GM06990 (cell line): ENCODE results near the gene NPC1.
A peak's percentile ranks its signal among the peaks of the same experiment; 100 is the strongest.

Source experiments
- DNase-seq: peaks from one replicate; pipeline ENCODE4 v3.0.0-alpha.2; 2011; ENCODE audit not compliant: insufficient read length; ENCODE audit errors: extremely low read depth
- H3K27me3 ChIP-seq: replicated peaks from 2 replicates; pipeline ENCODE4 v1.6.0; 2011; ENCODE audit warnings: low read length; ENCODE audit not compliant: control insufficient read depth, insufficient read depth
- H3K36me3 ChIP-seq: 2 replicates; pipeline ENCODE4 v1.5.1; 2011; ENCODE audit warnings: low read length; ENCODE audit not compliant: control insufficient read depth, insufficient read depth
- H3K4me3 ChIP-seq: replicated peaks from 2 replicates; pipeline ENCODE4 v1.5.1; 2011; ENCODE audit warnings: low read depth, mild to moderate bottlenecking, control low read depth, low read length
- TF ChIP-seq, protein P1 (sequence below): IDR thresholded peaks from 2 replicates; pipeline ENCODE4 v1.5.1; 2011; ENCODE audit warnings: low read length, control low read depth, mild to moderate bottlenecking, inconsistent platforms; ENCODE audit not compliant: insufficient read depth, poor library complexity, severe bottlenecking

Gene NPC1

DNA sequence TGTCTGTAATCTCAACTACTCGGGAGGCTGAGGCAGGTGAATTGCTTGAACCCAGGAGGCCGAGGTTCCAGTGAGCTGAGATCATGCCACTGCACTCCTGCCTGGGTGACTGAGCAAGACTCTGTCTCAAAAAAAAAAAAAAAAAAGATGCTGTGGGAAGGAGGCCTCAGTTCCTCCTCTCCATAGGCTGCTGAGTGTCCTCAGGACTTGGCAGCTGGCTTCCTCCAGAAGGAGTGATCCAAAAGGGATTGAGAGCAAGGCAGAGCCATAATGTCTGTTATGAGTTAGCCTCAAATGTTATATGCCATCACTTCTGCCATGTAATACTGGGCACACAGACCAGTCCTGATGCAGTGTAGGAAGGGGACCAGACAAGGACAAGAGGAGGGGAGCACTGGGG is 6.6 kb upstream of the NPC1 start:
- Histone ChIP-seq H3K4me3 (no peak overlapping the region), H3K27me3 (no peaks in the 10 kb centered on the region; the same call in 1 of the 2 replicates), H3K36me3 (no peaks in the 10 kb centered on the region)
- TF ChIP-seq, protein P1, sequence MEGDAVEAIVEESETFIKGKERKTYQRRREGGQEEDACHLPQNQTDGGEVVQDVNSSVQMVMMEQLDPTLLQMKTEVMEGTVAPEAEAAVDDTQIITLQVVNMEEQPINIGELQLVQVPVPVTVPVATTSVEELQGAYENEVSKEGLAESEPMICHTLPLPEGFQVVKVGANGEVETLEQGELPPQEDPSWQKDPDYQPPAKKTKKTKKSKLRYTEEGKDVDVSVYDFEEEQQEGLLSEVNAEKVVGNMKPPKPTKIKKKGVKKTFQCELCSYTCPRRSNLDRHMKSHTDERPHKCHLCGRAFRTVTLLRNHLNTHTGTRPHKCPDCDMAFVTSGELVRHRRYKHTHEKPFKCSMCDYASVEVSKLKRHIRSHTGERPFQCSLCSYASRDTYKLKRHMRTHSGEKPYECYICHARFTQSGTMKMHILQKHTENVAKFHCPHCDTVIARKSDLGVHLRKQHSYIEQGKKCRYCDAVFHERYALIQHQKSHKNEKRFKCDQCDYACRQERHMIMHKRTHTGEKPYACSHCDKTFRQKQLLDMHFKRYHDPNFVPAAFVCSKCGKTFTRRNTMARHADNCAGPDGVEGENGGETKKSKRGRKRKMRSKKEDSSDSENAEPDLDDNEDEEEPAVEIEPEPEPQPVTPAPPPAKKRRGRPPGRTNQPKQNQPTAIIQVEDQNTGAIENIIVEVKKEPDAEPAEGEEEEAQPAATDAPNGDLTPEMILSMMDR: no peak
- no peak for DNase-seq

DNA sequence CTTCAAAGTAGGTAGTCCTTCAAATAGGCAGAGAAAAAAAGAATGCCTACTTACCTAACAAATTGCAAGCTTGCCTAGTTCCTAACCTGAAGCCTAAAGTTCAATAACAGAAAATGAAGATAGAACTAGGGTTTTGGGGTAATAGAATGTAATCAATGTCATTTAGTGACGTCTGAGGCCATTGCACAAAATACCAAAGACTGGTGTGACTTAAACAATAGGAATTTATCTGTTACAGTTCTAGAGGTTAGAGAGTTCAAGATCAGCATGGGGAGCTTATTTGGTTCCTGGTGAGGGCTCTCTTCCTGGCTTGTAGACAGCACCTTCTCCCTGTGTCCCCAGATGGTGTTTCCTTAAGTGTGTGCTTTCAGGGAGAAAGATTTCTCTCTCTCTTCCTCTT is 4.7 kb upstream of the NPC1 start:
- TF ChIP-seq, protein P1: no peak
- no peaks in the 10 kb centered on the region for H3K36me3 ChIP-seq
- no peak for DNase-seq
- H3K27me3 ChIP-seq: no peaks in the 10 kb centered on the region; the same call in 1 of the 2 replicates
- no peak overlapping the region for H3K4me3 ChIP-seq

DNA sequence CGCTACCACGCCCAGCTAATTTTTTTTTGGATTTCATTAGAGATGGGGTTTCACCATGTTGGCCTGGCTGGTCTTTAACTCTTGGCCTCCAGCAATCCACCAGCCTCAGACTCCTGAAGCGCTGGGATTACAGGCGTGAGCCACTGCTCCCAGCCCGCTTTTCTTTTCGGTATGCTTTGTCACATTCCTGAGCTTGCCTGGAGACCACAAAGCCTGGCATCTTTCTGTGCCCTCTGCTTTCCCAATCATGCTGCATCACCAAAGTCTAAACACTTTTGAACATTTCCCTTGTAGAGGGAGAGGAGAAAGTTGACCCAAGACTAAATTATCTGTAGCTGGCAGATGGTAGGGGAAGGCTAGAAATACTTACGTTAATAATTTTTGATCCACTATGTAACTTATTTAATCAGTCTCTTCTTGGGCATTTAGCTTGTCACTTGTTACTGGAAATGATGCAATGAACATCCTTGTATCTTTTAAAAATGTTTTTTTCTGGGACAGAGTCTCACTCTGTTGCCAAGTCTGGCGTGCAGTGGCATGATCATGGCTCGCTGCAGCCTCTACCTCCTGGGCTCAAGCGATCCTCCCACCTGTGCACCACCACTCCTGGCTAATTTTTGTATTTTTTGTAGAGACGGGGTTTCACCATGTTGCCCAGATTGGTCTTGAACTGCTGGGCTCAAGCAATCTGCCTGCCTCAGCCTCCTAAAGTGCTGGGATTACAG is 2.7 kb upstream of the NPC1 start:
- Histone ChIP-seq H3K36me3 (no peaks in the 10 kb centered on the region), H3K27me3 (no peaks in the 10 kb centered on the region; the same call in 1 of the 2 replicates), H3K4me3 (no peak overlapping the region)
- TF ChIP-seq, protein P1: no peak
- no peak for DNase-seq

DNA sequence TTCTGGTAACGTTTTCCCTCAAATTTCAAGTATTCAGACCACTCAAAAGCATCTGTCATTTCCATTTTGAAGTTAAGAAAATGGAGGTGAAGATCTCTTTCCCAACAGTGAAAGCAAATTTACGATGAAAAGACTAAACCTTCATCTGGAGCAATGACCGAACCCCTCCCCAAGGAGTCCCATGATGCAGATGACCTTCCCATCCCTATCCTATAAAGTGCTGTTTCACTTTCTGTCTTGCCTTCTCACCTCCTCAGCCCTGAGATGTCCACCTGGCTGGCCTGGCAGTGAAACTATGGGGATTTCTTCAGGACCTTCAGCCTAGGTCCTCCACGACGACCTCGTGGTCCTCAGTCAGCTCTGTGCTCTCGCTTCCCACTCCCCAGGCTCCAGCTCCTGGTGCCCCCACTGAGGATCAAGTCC is 925 bp upstream of the NPC1 start:
- Histone ChIP-seq H3K4me3 (peak overlapping the region; percentile 41), H3K36me3 (no peaks in the 10 kb centered on the region; the same call in 1 of the 2 replicates), H3K27me3 (no peaks in the 10 kb centered on the region)
- no peak for DNase-seq
- TF ChIP-seq, protein P1: no peak

DNA sequence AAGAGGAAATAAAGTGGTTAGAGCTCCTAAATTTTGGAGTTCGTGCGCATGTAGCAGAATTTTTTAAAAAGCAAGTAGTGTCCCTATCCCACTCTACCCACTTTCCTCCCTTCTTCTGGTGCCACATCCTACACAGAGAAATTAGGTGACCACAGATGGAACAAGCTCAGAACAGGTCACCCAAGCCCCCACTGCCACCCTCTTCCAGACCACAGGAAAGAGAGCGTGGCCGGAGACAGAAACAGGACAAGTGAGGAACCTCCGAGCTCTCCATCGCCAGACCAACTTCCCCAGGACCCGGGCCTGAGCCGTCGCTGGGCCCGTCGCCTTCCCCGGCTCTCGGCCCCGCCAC is 433 bp downstream of the NPC1 start:
- Histone ChIP-seq H3K27me3 (no peaks in the 10 kb centered on the region), H3K36me3 (no peaks in the 10 kb centered on the region; the same call in 1 of the 2 replicates), H3K4me3 (peak overlapping the region; percentile 95)
- TF ChIP-seq, protein P1: no peak
- DNase-seq: no peak
